GM12864 (cell line): ENCODE measurements around the gene PTPRM.

Experiments used
- DNase-seq: peaks from one replicate; pipeline ENCODE4 v3.0.0-alpha.2; 2011; ENCODE audit warnings: low read depth
- H3K4me3 ChIP-seq: 2 replicates; pipeline ENCODE4 v1.5.1; 2011; ENCODE audit warnings: mild to moderate bottlenecking, low read depth, low read length, control low read depth
- TF ChIP-seq, protein P1 (sequence below): IDR thresholded peaks from 2 replicates; pipeline ENCODE4 v1.5.1; 2011; ENCODE audit warnings: low read depth, mild to moderate bottlenecking, moderate library complexity, low read length, control low read depth, inconsistent platforms; ENCODE audit errors: missing control alignments

PTPRM gene

DNA sequence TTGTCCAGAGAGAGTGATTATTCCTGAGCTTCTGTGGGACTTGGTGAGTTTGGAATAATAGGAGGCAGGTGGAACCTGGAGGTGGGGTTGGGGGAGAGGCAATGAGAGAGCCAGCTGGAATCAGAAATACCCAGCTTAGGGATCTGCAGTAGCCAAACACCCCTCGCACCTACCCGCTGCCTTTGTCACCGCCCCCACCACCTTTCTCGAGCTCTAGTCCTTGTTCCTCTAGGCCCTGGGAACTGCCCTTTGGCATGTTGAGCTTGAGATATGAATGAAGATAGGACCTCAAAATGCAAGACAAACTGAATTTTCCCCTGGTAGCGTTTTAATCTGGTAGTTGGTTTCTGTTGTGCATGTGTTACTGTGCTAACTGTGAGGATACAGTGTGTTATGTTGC lies 242.9 kb downstream of the PTPRM start:
- DNase-seq: no peak
- TF ChIP-seq, protein P1, sequence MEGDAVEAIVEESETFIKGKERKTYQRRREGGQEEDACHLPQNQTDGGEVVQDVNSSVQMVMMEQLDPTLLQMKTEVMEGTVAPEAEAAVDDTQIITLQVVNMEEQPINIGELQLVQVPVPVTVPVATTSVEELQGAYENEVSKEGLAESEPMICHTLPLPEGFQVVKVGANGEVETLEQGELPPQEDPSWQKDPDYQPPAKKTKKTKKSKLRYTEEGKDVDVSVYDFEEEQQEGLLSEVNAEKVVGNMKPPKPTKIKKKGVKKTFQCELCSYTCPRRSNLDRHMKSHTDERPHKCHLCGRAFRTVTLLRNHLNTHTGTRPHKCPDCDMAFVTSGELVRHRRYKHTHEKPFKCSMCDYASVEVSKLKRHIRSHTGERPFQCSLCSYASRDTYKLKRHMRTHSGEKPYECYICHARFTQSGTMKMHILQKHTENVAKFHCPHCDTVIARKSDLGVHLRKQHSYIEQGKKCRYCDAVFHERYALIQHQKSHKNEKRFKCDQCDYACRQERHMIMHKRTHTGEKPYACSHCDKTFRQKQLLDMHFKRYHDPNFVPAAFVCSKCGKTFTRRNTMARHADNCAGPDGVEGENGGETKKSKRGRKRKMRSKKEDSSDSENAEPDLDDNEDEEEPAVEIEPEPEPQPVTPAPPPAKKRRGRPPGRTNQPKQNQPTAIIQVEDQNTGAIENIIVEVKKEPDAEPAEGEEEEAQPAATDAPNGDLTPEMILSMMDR: no peak
- H3K4me3 ChIP-seq: no peak overlapping the region

DNA sequence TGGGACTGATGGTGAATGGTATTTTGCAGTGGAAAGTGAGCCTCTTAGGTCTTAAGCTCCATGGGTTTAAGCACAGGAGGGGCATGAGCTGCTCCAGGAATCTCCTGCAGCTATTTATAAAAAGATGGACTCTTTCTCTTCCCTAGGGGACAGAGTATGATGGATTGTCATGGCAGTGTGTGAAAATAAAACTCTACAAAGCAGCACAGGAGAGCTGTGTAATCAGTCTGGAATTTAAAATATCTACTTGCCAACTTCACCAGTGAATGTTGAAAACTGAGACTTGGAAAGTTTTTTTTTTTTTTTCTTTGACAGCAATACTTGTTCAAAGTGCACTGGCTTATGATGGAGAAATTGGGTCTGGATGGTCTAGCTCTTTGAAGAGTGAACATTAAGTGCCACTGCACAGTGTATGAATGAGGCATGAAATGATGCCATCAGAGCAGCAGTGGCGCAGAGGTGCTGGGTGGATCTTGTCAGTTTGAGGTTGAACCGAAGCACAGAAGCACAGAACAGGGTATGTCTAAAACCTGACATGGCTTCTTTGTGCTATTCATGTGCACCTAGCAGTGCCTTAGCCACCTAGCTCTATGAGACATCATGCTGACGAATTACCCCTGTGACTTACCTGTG lies 245.4 kb downstream of the PTPRM start:
- H3K4me3 ChIP-seq: no peak overlapping the region
- TF ChIP-seq, protein P1: no peak
- DNase-seq: no peak

DNA sequence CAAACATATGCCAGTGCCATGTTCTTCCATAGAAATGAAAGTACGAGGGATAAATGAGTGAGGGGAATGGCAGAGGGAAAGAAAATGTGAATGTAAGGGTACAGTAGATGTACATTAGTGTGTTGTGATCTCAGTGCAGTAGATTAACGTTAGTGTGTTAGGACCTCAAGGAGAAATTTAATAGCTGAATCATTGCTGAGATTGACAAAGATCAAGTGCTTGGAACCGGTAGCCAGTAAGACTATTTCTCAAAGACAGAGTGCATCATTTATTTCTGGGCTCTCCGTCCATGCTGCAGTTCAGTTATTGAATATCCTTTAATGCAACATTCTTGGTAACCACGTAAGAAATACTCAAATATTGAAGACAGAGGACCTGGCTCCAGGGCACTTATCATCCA lies 246.0 kb downstream of the PTPRM start:
- TF ChIP-seq, protein P1: no peak
- no peak for DNase-seq

DNA sequence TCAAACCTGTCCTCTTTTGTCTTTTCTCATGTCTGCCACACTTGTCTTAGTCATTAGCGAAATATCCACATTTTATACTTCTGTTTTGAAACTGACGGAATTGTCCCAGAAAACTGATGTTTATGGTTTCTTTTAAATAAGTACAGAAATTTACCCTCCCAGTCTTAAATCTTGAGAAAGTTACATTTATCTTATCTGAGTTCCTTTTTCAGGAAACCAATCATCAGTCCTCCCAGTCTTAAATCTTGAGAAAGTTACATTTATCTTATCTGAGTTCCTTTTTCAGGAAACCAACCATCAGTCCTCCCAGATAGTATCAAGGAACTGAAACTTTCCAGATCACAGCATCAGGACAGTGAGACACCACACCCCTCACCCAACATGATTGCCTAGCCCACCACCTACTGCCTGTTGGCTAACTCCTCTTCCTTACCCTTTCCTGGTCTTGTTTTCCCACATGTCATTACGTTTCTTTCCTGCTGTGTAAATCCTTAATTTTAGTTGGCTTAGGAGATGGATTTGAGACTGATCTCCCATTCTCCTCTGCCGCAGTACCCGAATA lies 247.7 kb downstream of the PTPRM start:
- TF ChIP-seq, protein P1: no peak
- no peak for DNase-seq
- H3K4me3 ChIP-seq: no peak overlapping the region

More for the DNA sequence above, 246.0 kb downstream of the PTPRM start:
- no peak overlapping the region for H3K4me3 ChIP-seq

DNA sequence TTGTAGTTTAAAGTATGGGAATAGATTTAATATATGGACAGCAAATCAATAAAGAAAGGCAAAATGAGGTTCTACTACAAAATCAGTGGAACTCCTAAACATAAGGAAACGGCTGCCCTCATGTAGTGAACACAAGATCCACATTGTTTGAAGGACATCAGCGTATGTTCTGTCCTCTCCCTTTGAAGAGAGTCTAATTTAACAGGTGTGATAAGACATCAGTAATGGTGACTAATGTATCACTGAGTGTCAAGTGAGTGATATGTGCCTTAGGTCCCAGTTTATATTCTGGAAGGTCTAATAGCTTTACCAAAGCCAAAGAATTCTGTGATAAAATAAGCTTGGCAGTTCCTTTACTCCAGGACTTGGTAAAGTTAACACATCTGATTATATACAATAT lies 248.7 kb downstream of the PTPRM start:
- no peak for DNase-seq
- H3K4me3 ChIP-seq: no peak overlapping the region
- TF ChIP-seq, protein P1: no peak

DNA sequence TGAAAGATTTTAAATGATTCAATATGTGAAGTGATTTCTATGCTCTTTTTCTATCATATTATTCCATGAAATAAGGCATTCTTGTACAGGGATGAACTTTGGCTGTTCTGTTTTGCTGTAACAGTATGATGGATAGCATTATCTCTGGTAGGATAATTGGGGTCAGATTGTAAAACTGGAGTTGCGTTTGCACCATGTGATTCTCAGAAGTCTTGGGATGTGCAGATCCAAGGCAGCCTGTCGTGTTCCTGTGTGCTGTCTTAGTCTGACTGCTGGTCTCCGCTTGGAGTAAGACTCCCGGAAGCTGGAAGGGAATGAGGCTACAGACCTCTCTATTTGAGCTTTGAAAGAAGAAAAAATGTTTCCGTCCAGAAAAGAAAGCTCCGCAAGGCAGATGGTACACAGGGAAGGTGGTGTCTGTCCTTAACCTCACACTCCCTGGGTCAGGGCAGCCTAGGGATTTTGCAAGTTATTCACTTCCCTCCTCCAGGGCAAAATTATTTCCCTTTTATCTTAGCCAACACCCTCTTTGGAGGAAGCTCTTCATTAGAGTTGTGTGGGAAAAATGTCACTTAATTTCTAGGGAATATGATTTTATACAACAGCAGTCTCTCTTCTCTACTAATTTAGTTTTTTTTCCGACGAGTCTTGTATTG lies 250.6 kb downstream of the PTPRM start:
- TF ChIP-seq, protein P1: no peak
- no peak for DNase-seq

DNA sequence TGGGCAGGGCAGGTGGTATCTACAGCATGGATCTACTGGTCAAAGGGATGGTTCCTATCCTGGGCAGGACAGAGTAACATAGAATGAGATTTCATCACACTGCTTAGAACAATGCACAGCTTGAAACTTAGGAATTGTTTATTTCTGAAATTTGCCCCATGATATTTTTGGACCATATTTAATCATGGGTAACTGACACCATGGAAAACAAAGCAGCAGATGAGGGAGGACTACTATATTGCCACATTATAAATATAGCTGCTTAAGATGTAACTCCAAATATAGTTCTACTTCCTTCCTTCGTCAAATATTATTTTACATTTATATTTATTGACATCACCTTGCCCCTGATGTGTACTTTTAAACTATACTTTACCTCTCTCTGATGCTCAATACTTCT lies 254.7 kb downstream of the PTPRM start:
- no peak overlapping the region for H3K4me3 ChIP-seq
- TF ChIP-seq, protein P1: no peak
- no peak for DNase-seq

More for the DNA sequence above, 250.6 kb downstream of the PTPRM start:
- no peak overlapping the region for H3K4me3 ChIP-seq
